GM19397 (cell line): ENCODE data around the gene CCDC86.
"Not testable (repeated sequence)": the region's sequence is repeated elsewhere in the genome, so short reads cannot be mapped to it uniquely, and the experiment has no call there.

Source experiments
- ATAC-seq: cut with Tn5 transposase; IDR thresholded peaks from one replicate; pipeline ENCODE4 v1.9.1; 2021; ENCODE audit warnings: mild to moderate bottlenecking, moderate library complexity; ENCODE audit not compliant: unreplicated experiment

CCDC86 gene, protein sequence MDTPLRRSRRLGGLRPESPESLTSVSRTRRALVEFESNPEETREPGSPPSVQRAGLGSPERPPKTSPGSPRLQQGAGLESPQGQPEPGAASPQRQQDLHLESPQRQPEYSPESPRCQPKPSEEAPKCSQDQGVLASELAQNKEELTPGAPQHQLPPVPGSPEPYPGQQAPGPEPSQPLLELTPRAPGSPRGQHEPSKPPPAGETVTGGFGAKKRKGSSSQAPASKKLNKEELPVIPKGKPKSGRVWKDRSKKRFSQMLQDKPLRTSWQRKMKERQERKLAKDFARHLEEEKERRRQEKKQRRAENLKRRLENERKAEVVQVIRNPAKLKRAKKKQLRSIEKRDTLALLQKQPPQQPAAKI

DNA sequence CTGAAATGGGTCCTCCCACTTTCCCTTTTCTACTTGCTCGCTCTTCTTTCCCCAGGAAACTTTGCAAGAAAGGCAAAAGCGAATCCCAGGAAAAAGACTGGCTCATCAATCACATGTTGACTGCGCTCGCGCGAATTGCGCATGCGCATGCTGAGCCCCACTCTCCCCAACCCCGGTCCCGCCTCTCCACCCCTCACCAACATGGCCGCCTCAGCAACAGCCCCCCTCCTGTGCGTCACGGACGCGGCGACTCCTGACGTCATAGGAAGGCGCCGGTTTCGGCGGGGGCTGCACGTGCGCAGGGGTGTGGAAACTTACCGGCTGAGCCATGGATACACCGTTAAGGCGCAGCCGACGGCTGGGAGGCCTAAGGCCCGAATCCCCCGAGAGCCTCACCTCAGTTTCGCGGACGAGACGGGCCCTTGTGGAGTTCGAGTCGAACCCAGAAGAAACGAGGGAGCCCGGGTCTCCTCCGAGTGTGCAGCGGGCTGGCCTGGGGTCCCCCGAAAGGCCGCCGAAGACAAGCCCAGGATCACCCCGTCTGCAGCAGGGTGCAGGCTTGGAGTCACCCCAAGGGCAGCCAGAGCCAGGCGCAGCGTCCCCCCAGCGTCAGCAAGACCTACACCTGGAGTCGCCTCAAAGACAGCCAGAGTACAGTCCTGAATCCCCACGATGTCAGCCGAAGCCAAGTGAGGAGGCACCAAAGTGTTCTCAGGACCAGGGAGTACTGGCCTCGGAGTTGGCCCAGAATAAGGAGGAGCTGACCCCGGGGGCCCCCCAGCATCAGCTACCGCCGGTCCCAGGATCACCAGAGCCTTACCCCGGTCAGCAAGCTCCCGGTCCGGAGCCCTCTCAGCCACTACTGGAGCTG, at the start of gene CCDC86:
Gene CCDC86 (plus strand): TSS at position 317 of the 871 bp plus-strand sequence. CDS start 12 bp downstream, at position 329.
- peak; percentile 83 for ATAC-seq

DNA sequence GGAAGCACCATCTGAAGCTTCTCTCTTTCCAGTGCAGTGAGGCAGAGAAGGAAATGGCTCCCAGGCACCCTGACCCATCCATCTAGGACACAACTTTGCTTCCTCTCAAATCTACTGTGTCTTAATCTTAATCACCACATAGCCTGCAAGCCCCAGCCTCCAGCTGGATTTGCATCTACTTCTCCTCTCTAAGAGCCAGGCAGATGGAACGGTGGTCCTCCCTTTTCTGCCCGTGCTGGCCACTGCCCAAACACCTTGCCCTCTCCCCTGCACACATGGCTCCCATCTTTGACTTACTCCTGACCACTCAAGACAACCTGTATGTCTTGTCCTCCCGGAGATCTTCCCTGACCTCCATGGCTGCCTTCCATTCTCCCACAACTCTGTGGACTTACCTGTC, 49.4 kb upstream of the CCDC86 start:
- no peak for ATAC-seq

DNA sequence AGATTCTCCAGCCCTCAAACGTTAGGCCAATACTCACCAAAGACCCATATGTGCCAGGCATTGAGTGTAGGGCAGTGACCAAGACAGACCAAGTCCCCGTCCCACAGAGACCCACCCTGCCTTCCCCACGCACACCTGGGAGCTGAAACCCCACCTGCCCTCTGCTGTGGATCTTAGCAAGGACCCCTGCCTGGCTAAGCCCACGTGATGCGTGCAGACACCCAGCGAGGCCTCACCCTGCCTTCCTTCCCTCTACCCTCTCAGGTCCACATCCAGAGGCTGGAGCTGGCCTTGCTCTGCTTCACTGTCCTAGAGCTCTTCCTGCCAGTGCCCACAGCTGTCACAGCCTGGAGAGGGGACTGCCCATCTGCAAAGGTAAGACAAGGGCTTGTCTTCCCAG, 46.6 kb upstream of the CCDC86 start:
- ATAC-seq: no peak

DNA sequence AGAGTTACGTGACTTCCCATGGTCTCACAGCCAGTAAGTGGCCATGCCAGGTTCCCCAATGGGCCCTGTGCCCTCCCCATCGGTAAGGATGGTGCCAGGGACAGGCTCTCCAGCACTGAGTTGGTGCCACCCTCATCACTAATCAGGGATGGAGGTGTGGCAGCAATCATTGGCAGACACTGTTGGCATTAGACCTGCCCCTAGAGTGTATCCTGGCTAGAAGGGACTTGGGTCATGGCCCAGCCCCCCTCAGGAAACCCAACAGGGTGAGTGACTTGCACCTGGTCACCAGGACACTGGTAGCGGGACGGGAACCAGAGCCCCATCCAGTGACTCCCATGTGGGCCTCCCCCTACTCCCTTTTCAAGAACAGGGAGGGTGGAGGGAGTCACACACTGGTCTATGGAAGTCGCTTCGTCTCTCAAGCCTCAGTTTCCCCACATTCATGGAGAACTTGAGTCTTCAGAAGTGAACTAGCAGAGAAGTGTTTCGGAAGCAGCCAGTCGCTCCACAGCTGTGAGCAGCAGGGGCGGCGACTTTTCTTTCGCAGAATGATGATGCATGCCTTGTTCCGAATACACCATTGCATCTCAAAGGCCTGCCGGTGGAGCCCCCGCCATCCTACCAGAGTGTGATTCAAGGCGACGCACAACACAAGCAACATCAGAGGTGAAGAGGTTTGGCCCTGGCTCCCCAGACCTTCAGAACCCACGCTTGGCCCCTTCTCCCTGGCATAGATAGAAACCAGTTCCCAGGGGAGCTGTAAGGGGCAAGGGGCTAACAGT, 43.9 kb upstream of the CCDC86 start:
- no peak for ATAC-seq

DNA sequence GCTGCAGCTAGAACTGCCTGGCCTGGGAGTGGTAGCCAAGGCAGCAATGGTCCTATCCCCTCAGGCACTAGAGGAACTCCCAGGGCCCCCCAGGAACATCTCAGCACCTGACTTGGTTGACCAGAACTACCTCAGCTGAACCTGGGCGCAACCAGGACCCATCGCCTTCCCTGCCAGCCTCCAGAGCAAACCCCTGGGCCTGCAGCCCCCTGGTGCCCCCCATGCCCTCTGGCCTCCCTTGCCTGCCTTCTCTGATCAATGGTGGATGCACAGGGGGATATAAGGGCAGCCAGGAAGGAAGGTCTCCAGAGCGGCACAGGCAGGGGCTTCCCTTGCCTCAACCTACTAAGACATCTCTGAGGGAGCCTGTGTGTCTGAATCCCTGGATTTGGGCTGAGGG, 43.3 kb upstream of the CCDC86 start:
- no peak for ATAC-seq

DNA sequence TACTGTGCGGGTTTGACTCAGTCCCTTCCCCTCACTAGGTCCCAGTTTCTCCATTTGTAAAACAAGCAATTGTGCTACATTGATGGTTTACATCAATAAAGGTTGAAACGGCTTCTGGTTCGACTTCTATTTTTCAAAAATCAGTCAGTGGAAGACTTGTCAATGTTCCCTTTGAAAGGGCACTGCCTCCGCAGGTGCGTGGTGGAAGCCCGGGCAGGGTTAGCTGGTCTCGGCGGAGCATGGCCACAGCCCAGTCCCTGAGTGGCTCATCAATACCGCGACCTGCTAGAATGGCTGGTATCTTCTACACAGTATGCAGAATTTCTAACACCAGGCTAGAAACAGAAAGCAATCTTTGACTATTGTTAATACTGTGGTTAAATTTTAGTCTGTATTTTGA, 40.7 kb upstream of the CCDC86 start:
- ATAC-seq: no peak

DNA sequence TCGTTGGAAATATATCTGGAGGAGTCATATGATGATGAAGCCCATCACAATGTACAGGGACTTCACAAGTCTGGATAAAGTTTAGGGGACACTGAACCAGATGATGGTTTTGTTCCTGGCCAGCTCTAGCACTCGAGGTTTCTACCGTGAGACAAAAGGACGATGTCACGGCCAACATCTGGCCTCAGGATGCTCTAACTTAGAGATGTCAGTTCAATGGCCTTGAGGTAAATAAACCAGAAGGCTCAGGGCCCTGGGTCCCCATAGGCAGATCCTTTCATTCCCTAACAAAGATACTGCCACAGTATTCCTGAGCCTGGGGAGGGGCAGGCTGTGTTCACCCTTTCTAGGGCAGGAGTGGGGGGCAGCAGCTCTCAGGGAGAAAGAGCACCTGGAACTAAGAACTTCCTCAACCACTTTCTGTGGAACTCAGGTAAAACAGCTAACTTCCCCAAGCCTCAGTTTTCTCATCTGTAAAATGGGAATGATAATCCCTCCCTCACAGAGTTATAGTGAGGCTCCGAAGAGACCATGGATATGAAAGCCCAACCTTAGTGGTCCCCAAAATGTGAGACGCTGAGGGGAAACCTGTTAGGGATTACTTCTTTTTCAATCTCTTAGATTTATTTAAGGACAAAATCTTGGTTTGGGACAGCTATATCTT, 38.5 kb upstream of the CCDC86 start:
- ATAC-seq: no peak

DNA sequence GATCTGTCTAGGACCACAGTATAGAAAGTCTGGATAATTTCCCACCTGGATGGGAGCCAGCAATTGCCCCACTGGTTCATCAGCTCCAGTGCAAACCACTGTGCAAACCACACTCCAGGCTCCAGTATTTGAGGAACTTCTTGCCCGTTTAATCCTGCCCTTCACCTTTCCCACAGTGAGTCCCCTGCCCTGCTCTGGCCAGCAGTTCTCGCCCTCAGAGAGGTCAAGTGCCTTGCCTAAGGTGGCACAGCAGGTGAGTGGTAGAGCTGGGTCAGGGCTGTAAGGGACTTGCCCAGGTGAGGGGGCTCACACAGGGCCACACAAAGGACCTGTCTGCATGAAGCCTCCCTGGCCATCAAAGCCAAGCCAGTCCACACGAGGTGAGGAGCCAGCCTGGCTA, 32.7 kb upstream of the CCDC86 start:
- ATAC-seq: no peak

DNA sequence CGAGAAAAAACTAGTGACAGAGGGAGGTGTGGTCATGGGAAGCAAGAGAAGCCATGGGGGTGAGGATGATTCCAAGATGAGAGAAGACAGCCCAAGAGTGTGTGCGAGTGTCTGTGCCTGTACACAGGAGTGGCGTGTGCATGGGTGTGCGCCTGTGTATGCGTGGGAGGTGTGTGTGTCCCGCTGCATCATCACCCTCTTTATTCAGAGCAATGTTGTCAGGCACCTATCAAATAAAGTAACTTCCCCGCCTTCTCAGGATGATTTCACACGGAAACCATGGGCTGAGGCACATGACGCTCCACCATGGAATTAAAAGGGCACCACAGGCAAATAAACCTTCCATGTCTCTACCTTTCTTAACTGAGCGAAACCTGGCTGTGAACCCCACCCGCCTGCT, 32.2 kb upstream of the CCDC86 start:
- ATAC-seq: no peak

DNA sequence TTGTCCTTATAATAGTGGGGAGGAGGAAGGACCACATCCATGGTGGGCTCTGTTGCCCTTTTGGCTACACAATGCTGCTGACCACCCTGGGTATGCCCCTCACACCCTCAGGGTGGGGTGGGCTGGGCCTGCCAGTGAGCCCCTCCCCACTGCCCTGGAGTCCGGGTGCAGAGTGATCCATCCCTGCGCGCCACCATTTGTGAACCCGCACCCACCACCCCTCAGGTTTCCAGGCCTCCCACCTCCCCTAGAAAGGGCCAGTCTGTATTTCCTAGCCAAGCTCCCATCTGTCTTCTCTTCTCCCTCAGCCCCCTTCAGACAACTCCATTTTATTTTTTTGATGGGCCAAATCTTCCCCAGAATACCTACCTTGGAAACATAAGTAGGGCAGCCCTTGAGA, 31.8 kb upstream of the CCDC86 start:
- ATAC-seq: no peak

DNA sequence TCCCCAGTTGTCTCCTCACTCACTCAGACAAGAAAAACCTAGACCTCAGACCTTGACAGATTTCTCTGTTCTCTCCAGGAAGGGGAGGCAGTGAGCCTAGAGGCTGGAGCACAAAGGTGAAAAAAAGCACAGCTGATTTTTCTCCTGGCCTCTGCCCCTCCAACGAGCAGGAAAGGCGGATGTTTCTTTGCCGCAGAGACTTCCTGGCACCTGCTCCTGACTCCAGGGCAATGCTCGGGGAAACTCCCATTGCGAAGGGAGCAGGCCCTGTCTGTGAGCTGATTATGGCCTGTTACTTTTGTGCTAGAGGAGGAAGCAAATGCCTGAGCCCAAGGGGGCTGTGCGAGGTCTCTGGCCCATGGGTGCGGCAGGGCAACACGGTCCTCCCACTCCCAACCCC, 31.3 kb upstream of the CCDC86 start:
- ATAC-seq: no peak

DNA sequence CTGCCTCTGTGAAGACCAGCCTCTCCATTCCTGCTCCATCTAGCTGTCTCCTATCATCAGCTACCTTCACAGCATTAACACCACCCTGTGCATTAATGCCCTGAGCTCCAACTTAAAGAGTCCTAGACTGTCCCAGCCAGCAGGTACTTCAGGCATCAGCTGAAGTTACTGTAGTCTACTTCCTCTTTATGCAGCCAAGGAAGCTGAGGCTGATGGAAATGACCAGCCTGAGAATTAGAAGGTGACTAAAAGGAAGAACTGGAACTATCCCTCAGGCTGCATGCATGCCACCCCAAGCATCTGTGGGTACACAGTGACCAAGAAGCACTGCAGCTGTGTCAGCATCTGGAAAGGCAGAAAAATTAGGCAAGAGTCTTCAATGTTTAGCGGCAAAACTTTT, 28.6 kb upstream of the CCDC86 start:
- no peak for ATAC-seq

DNA sequence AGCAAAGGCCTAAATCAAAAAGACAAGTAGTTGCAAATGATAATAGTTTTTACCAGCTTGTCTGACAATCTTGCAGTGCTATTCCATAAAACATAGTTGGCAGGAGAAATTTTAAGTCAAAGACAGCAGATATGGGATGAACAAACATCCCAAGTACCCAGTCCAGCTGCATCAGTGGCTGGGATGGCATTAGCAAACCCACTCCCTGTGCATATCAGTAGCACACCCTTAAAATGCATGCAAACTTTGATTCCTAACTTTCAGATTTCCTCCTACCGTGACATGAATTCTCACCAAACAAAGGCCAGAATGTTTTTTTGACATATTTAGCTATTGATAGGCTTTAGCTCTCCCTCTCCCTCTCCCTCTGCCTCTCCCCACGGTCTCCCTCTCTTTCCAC, 27.8 kb upstream of the CCDC86 start:
- ATAC-seq: no peak

DNA sequence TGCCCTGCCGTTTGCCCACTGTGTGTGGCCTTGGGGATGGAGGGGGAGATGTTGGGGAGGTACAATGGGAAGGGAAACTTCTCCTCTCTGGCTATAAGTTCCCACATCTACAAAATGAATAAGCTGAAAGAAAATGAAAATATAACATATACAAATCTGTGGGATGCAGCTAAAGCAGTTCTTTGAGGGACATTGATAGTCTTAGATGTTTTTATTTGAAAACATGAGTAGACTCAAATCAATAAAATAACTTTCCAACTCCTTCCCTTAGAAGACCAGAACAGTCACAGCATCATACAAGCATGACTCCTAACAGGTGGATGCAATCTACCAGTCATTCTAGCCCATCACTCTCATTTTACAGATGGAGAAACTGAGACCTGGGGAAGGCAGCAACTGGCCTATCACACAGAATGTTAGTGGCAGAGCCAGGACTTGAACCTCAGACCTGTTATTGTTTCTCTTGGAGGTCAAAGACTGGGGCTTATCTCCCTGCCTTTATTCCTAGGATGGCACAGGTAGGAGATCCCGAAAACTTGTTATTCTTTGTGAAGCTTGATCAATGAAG, 25.2 kb upstream of the CCDC86 start:
- no peak for ATAC-seq

DNA sequence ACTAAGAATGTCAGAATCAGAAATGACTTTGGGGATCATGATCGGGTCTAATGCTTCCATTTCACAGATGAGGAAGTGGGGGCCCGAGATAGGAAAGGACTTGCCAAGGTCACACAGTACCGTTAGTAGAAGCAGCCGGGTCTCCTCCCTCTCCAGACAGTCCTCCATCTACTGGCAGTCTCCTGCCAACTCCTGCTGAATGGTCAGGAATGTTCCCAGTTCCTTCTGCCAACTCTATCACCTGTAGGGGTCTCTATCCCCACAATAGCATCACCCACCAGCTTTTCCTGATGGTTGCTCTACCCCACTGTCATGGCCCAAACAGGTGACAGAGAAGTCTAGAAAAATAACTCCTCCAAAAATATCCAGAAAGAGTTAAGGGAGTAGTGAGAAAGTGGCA, 23.9 kb upstream of the CCDC86 start:
- no peak for ATAC-seq

DNA sequence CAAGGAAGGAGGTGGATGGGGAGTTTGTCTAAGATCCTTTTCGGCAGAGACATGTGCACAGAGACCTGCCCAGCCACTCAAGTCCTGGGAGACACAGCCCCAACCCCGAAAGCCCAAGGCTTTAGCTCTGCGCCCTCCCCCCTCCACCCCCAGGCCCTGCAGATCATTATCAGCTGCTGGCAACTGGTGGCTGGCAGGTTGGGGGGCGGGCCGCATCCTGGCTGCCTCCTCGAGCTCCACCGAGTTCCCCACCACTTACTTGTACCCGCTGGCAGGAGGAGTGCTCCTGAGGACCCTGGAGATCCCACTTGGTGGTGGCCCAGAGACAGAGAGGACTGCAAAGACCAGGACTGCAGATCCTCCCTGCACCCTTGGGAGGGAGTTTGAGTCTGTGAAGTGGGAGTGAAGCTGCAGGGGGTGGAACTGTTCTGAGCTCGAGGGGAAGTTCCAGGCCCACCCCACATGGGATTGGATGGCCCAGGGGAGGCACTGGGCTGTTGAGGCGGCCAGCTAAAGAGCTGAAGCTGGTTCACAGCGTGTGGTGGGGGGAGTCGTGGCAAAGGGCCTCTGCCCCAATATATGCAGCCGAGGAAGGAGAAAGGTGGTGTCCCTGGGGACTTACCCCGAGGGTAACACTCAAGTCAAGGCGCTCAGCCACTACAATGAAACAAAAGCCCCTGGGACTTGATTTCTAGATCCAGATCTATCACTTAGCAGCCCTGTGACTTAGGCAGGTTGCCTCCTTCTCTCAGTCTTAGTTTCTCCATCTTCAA, 19.9 kb upstream of the CCDC86 start:
- ATAC-seq: no peak

DNA sequence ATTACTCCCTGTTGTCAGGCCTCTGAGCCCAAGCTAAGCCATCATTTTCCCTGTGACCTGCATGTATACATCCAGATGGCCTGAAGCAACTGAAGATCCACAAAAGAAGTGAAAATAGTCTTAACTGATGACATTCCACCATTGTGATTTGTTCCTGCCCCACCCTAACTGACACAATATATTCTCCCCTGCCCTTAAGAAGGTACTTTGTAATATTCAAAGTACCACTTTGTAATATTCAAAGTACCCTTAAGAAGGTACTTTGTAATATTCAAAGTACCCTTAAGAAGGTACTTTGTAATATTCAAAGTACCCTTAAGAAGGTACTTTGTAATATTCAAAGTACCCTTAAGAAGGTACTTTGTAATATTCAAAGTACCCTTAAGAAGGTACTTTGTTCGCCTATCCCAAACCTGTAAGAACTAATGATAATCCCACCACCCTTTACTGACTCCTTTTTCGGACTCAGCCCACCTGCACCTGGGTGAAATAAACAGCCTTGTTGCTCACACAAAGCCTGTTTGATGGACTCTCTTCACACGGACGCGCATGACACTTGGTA, 18.1 kb upstream of the CCDC86 start:
- not testable (repeated sequence) for ATAC-seq

DNA sequence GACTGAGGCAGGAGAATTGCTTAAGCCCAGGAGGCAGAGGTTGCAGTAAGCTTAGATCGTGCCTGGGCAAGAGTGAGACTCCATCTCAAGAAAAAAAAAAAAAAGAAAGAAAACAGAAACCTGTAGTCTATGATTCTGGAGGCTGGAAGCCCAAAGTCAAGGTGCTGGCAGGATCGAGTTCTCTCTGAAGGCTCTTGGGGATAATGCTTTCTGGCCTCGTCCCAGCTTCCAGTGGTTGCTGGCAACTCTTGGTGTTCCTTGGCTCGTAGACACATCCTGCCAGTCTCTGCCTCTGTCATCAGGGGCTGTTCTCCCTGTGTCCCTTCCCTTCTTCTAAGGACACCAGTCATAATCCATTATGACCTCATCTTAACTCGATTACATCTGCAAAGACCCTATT, 16.8 kb upstream of the CCDC86 start:
- ATAC-seq: no peak

DNA sequence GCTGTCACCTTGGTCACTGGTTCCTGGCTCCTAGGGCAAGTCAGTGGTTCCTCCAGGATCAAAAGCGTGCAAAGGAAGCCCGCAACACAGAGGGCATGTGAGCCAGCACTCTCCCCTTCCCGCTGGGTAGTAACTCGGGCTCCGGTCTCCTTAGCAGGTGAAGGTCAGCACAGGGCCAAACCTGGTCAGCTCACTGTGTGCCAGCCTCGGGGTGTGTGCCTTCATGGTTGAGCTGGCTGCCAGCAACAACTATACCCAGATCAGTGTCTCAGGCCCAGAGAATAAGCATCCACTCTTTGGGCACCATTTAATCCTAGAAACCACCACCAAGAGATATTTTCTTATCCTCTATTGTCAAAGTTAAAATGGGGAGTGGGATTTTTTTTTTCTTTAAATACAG, 16.1 kb upstream of the CCDC86 start:
- no peak for ATAC-seq
